K562 (cell line): ENCODE results near the gene LDAF1. TPM values are rescaled to one million over a fixed set of nuclear protein-coding genes. Genes with fewer than 3 reads are reported as not detected.

Experiments
- ATAC-seq: fragments of 200-7000 bp; cut with Tn5 transposase; 3 replicates; pipeline ENCODE4 v1.9.1; 2020; ENCODE audit warnings: moderate library complexity
- Bru-seq: library from RNA; stranded (reverse); fragments of 400-500 nt; gene quantifications from one replicate; lab custom pipeline; 2021; lab: Mats Ljungman, UMichigan
- BruChase-seq, 2 experiments: library from RNA; stranded (reverse); fragments of 400-500 nt; gene quantifications; one replicate each; lab custom pipeline; 2021; lab: Mats Ljungman, UMichigan
- BruUV-seq: library from RNA; stranded (reverse); fragments of 400-500 nt; replicated peaks from 2 replicates; lab custom pipeline; 2021; lab: Mats Ljungman, UMichigan
- CTCF ChIA-PET: fragments of 300-600 bp; formaldehyde crosslinking; extraction: SDS; loops from one replicate; lab custom pipeline; 2021; ENCODE audit warnings: low intra/inter-chr PET ratio; lab: Yijun Ruan, JAX
- POLR2A ChIA-PET: fragments of 300-600, 350-650 bp; sonication (Branson Sonifier 250); formaldehyde crosslinking; extraction: SDS; loops from one replicate; lab custom pipeline; 2021; ENCODE audit warnings: antibody characterized with exemption, inconsistent platforms; lab: Yijun Ruan, JAX
- DNase-seq, 4 experiments: peaks; one replicate each; pipeline versions ENCODE4 v3.0.0 to v3.0.0-alpha.2; 2011 to 2018; ENCODE audit warnings: low spot score in 3 of 4, mixed read lengths in 3 of 4; ENCODE audit errors: extremely low read depth in 1 of 4
- FAIRE-seq: peaks from 2 replicates; lab custom pipeline; 2011; peaks lifted over from hg19 to GRCh38; lab: Jason Lieb, UNC
- H2AFZ ChIP-seq: 2 replicates; pipeline ENCODE4 v1.6.0; 2011; ENCODE audit warnings: low read depth, low read length, control low read depth, inconsistent platforms
- H3K27ac ChIP-seq: fragments of 200-600 bp; 3 replicates; pipeline ENCODE4 v1.8.0; 2011; ENCODE audit warnings: low read depth, mild to moderate bottlenecking, control low read depth, inconsistent platforms, low read length, moderate library complexity, mixed read lengths; ENCODE audit errors: extremely low read depth
- H3K27me3 ChIP-seq, 2 experiments: fragments of 300-600 bp in 1 of 2; 2 replicates in 1 of 2; 3 replicates in 1 of 2; pipeline versions ENCODE4 v1.6.0 to v1.8.0; 2011; ENCODE audit warnings: inconsistent platforms in 2 of 2, low read length in 2 of 2, mild to moderate bottlenecking in 1 of 2, mixed read lengths in 1 of 2, moderate library complexity in 1 of 2; ENCODE audit not compliant: control insufficient read depth in 2 of 2, insufficient read depth in 2 of 2
- H3K36me3 ChIP-seq: fragments of 300-600 bp; 3 replicates; pipeline ENCODE4 v1.8.0; 2011; ENCODE audit warnings: mild to moderate bottlenecking, low read length, inconsistent platforms; ENCODE audit not compliant: control insufficient read depth, insufficient read depth
- H3K4me1 ChIP-seq, 2 experiments: fragments of 200-600 bp in 1 of 2; replicated peaks in 1 of 2; 2 replicates in 1 of 2; 3 replicates in 1 of 2; pipeline versions ENCODE4 v1.5.1 to v1.8.0; 2011; ENCODE audit warnings: inconsistent platforms in 2 of 2, low read length in 2 of 2, mild to moderate bottlenecking in 1 of 2, mixed read lengths in 1 of 2, moderate library complexity in 1 of 2; ENCODE audit not compliant: control insufficient read depth in 2 of 2, insufficient read depth in 2 of 2
- H3K4me2 ChIP-seq: 2 replicates; pipeline ENCODE4 v1.6.1; 2011; ENCODE audit warnings: low read length, control low read depth, inconsistent platforms, mixed read lengths; ENCODE audit not compliant: insufficient read depth
- H3K4me3 ChIP-seq: fragments of 200-600 bp; sonication (generic), shearing (Covaris generic); 2 replicates; pipeline ENCODE4 v1.5.1; 2016; ENCODE audit warnings: control low read depth, inconsistent platforms
- H3K79me2 ChIP-seq: fragments of 200-600 bp; 3 replicates; pipeline ENCODE4 v1.8.0; 2011; ENCODE audit warnings: low read length, inconsistent platforms; ENCODE audit not compliant: control insufficient read depth, insufficient read depth
- H3K9ac ChIP-seq, 2 experiments: 2 replicates each; pipeline versions ENCODE4 v1.6.0 to v1.6.1; 2011; ENCODE audit warnings: low read depth in 2 of 2, low read length in 2 of 2, control low read depth in 1 of 2, inconsistent platforms in 1 of 2, mild to moderate bottlenecking in 1 of 2, mixed read lengths in 1 of 2; ENCODE audit not compliant: insufficient read depth in 1 of 2
- H3K9me1 ChIP-seq: one replicate; pipeline ENCODE4 v1.6.0; 2011; ENCODE audit warnings: inconsistent platforms, mild to moderate bottlenecking, low read length, moderate library complexity; ENCODE audit not compliant: control insufficient read depth, insufficient read depth
- H3K9me3 ChIP-seq: replicated peaks from 2 replicates; pipeline ENCODE4 v1.5.1; 2011; ENCODE audit warnings: low read depth, low read length, inconsistent platforms; ENCODE audit not compliant: control insufficient read depth, insufficient read depth
- H4K20me1 ChIP-seq: replicated peaks from 2 replicates; pipeline ENCODE4 v1.6.1; 2011; ENCODE audit warnings: low read length, inconsistent platforms, mixed read lengths; ENCODE audit not compliant: control insufficient read depth, insufficient read depth
- EGR1 ChIP-seq: fragments of 450-650 bp; conservative IDR thresholded peaks from 2 replicates; pipeline ENCODE4 v1.6.1; 2017; ENCODE audit warnings: mild to moderate bottlenecking
- ETV1 ChIP-seq: fragments of 450-650 bp; conservative IDR thresholded peaks from 2 replicates; pipeline ENCODE4 v1.6.1; 2016; ENCODE audit warnings: missing genetic modification characterization, control low read depth, low read depth, missing compliant biosample characterization
- HDAC1 ChIP-seq, 2 experiments: fragments of 450-650 bp; IDR thresholded peaks; 2 replicates each; pipeline ENCODE4 v1.6.1; 2016 to 2017; ENCODE audit warnings: inconsistent platforms in 1 of 2, mild to moderate bottlenecking in 1 of 2, moderate library complexity in 1 of 2
- KLF1 ChIP-seq: fragments of 450-650 bp; IDR thresholded peaks from 2 replicates; pipeline ENCODE4 v1.6.1; 2016; ENCODE audit warnings: missing genetic modification characterization, missing compliant biosample characterization
- KLF16 ChIP-seq: IDR thresholded peaks from 2 replicates; pipeline ENCODE4 v1.6.1; 2016; ENCODE audit warnings: antibody characterized with exemption
- NFIX ChIP-seq: fragments of 250-450 bp; sonication (Bioruptor Pico); IDR thresholded peaks from 2 replicates; pipeline ENCODE4 v1.4.0; 2020; ENCODE audit warnings: low read depth, mild to moderate bottlenecking, moderate library complexity
- NRF1 ChIP-seq, 2 experiments: fragments of 450-650 bp; IDR thresholded peaks in 1 of 2; conservative IDR thresholded peaks in 1 of 2; 2 replicates each; pipeline ENCODE4 v1.6.1; 2014; ENCODE audit warnings: mild to moderate bottlenecking in 2 of 2
- RAD51 ChIP-seq: fragments of 450-650 bp; IDR thresholded peaks from 2 replicates; pipeline ENCODE4 v1.7.1; 2016; ENCODE audit warnings: low read depth, mild to moderate bottlenecking, borderline replicate concordance
- ZNF609 ChIP-seq: sonication (generic); formaldehyde crosslinking; IDR thresholded peaks from 2 replicates; pipeline ENCODE4 v1.8.1; 2023; ENCODE audit warnings: missing genetic modification reagents, mild to moderate bottlenecking, borderline replicate concordance
- WGBS: fragments of 100-300 bp; shearing (Covaris generic); methylation state at CpG from one replicate; pipeline ENCODE4 v1.1.6; 2016; ENCODE audit warnings: low coverage, mixed read lengths; ENCODE audit not compliant: insufficient coverage; ENCODE audit errors: missing lambda C conversion rate; 5-methylcytosine and 5-hydroxymethylcytosine counted together
- in situ Hi-C: fragments of 300-500 bp; cut with MboI; formaldehyde crosslinking; loops from 4 replicates; pipeline ENCODE4 v1.15.0; 2018; ENCODE audit warnings: inconsistent platforms, mixed read lengths
- intact Hi-C: fragments of 100-400 bp; cut with micrococcal nuclease; formaldehyde crosslinking; loops from 2 replicates; pipeline ENCODE4 v1.14.2; 2022
- long read RNA-seq, 3 experiments: library from polyadenylated mRNA in 2 of 3; library from RNA in 1 of 3; unstranded in 2 of 3; stranded (forward) in 1 of 3; transcript quantifications; one replicate each; pipeline ENCODE4 v2.0.0, GENCODE V29; 2019 to 2022
- polyA minus RNA-seq, 3 experiments: library from RNA; depleted of rRNA, polyadenylated mRNA; stranded (reverse); fragments of >200 nt; gene quantifications; 2 replicates each; pipeline ENCODE4 v1.2.3, GENCODE V29; 2011
- polyA plus RNA-seq, 8 experiments: library from polyadenylated mRNA; depleted of rRNA in 4 of 8; stranded (reverse) in 5 of 8; unstranded in 3 of 8; fragments of >200 nt; fragmentation: Nextera tagmentation in 2 of 8; fragmentation: Illumina TruSeq in 1 of 8; extraction: Ambion mirVana in 2 of 8; extraction: Trizol in 1 of 8; gene quantifications; 2 replicates each; pipeline versions ENCODE4 v1.2.1 to v1.2.3, GENCODE V29; 2011 to 2014; ENCODE audit warnings: inconsistent platforms in 1 of 8, missing spikeins in 1 of 8
- total RNA-seq, 7 experiments: library from RNA; depleted of rRNA in 6 of 7; stranded (reverse); fragments of >200 nt in 6 of 7; fragmentation: Illumina TruSeq in 2 of 7; extraction: Trizol in 2 of 7; gene quantifications; 2 replicates each; pipeline versions ENCODE4 v1.2.1 to v1.2.3, GENCODE V29; 2011 to 2021; ENCODE audit warnings: low replicate concordance in 1 of 7

LDAF1 gene
- 9.6 and 10.6 TPM in 2 replicates for total RNA-seq (2011; cell fraction: chromatin; rRNA removed; ENCODE audit: low replicate concordance)
- total RNA-seq (2011; cell fraction: nucleolus; rRNA removed): 17.2 and 17.6 TPM in 2 replicates
- 11.7 and 12.3 TPM in 2 replicates for total RNA-seq (2011; cell fraction: nucleoplasm; rRNA removed)
- total RNA-seq (2014; rRNA removed) (7.3 and 9.3 TPM in 2 replicates), total RNA-seq (2014; rRNA removed; fragmentation: Illumina TruSeq; extraction: Trizol) (12.6 and 15.3 TPM in 2 replicates), total RNA-seq (2015; rRNA removed; fragmentation: Illumina TruSeq; extraction: Trizol) (7.0 and 7.4 TPM in 2 replicates), total RNA-seq (2021) (11.8 and 13.1 TPM in 2 replicates), polyA plus RNA-seq (2011; rRNA removed) (10.4 and 15.0 TPM in 2 replicates), polyA plus RNA-seq (2014; fragmentation: Illumina TruSeq; extraction: Trizol) (11.9 and 12.5 TPM in 2 replicates), polyA plus RNA-seq (2014; fragmentation: Nextera tagmentation; extraction: Ambion mirVana) (10 to 100 TPM; 13.7 to 20.1 TPM), polyA plus RNA-seq (2014; rRNA removed) (7.5 and 7.7 TPM in 2 replicates), polyA minus RNA-seq (2011; rRNA and poly(A)+ RNA removed) (20.8 and 21.2 TPM in 2 replicates), Bru-seq, nascent RNA (percentile 66 among the genes with signal in this experiment), BruChase-seq, experiment 1, labeled RNA remaining after a 2-hour chase (percentile 64 among the genes with signal in this experiment), BruChase-seq, experiment 2, labeled RNA remaining after a 6-hour chase (percentile 65 among the genes with signal in this experiment)
- 12.6 and 17.0 TPM in 2 replicates for polyA plus RNA-seq (2011; cell fraction: cytosol; rRNA removed)
- polyA plus RNA-seq (2011; cell fraction: nucleus; rRNA removed): 4.7 and 8.8 TPM in 2 replicates
- polyA plus RNA-seq (2012): 11.8 and 19.0 TPM in 2 replicates
- polyA minus RNA-seq (2011; cell fraction: cytosol; rRNA and poly(A)+ RNA removed): 11.4 and 11.6 TPM in 2 replicates
- 6.6 and 9.1 TPM in 2 replicates for polyA minus RNA-seq (2011; cell fraction: nucleus; rRNA and poly(A)+ RNA removed)
- long read RNA-seq, experiment 1, transcript TMEM159-201 (5 exons, 2,014 nt): major isoform, 9 of 25 reads
- long read RNA-seq, experiment 1, transcript TMEM159-202 (5 exons, 1,812 nt): minor isoform, 6 of 25 reads
- long read RNA-seq, experiment 1, partial matches to known transcripts: 3 of 25 reads
- long read RNA-seq, experiment 1, other reads (novel, unspliced or antisense): 6 of 25 reads
- long read RNA-seq, experiment 2, partial matches to known transcripts: 11 of 16 reads
- long read RNA-seq, experiment 2, other reads (novel, unspliced or antisense): 1 of 16 reads
- long read RNA-seq, experiment 3, partial matches to known transcripts: 1 of 9 reads
- long read RNA-seq, experiment 3, other reads (novel, unspliced or antisense): 2 of 9 reads

- FAIRE-seq: peak; percentile 23
- H3K27ac ChIP-seq: peak within 1 kb of the TSS; percentile 58; the same call in 2 of the 3 replicates
- peak within 1 kb of the TSS; percentile 99 for H2AFZ ChIP-seq
- peaks cover 10 to 17% of the 10 kb centered on the region in 2 experiments for H3K4me1 ChIP-seq
- no TSS peak for BruUV-seq
- intact Hi-C loops (loop anchor here (1.0 to 10.0 kb wide), 3 partner anchors 142 to 1039 kb away; no protein-coding TSS in a partner anchor), in situ Hi-C loops (loop anchor here (5.0 to 10.0 kb wide), 2 partner anchors 399 to 1156 kb away; no protein-coding TSS in a partner anchor)
- H3K79me2 ChIP-seq: peaks cover 3% of the 10 kb centered on the region; the same call in 1 of the 3 replicates
- peak within 1 kb of the TSS; percentile 68 to 90 for H3K9ac ChIP-seq
- ATAC-seq: peak; percentile 99
- WGBS: 2% methylated on average over 40 of the region's 59 CpGs
- no peaks in the 10 kb centered on the region for H4K20me1 ChIP-seq
- peak within 1 kb of the TSS; percentile 70 for H3K4me3 ChIP-seq
- H3K9me3 ChIP-seq: no peaks in the 10 kb centered on the region
- H3K36me3 ChIP-seq: peaks cover 20% of the 10 kb centered on the region
- no peaks in the 10 kb centered on the region for H3K9me1 ChIP-seq
- peak within 1 kb of the TSS; percentile 86 for H3K4me2 ChIP-seq
- CTCF ChIA-PET: interaction anchor here (0.6 to 2.0 kb wide), 4 partner anchors 142 to 1575 kb away, joined by 3 to 9 read pairs (median 5); no protein-coding TSS in a partner anchor
- DNase-seq: peak; percentile 90 to 92 (median 92)
- POLR2A ChIA-PET: interaction anchor here (0.6 to 1.2 kb wide), 5 partner anchors 58 to 477 kb away, joined by 3 to 5 read pairs (median 3); no protein-coding TSS in a partner anchor
- no peaks in the 10 kb centered on the region for H3K27me3 ChIP-seq
- TF ChIP-seq HDAC1 (IDR thresholded peaks at IDR 0.05) (peak in 1 of 2 experiments; percentile 45; a peak in 1 of 4 replicates), ZNF609 (no peak), KLF1 (tag) (no peak), NFIX (CRISPR knock-in tag) (no peak), EGR1 (peak; percentile 75), ETV1 (tag) (peak; percentile 87), KLF16 (peak; percentile 10; the same call in 1 of the 2 replicates), NRF1 (conservative IDR thresholded peaks at IDR 0.05 in 1 of 2, IDR thresholded peaks at IDR 0.05 in 1 of 2) (peak; percentile 12 to 27; a peak in 1 of 4 replicates), RAD51 (no peak)
Measured at GRCh38 chr16:21158208-21159110, at the start of gene LDAF1. LDAF1 (plus strand) TSS chr16:21158674; CDS start chr16:21161183, 2,509 bp downstream.
